Thoracic aorta endothelial cell (primary cell): ENCODE results near the gene PIEZO1. TPM values are rescaled to one million over a fixed set of nuclear protein-coding genes. Genes with fewer than 3 reads are reported as not detected.

Source experiments
- total RNA-seq: library from RNA; depleted of rRNA; stranded (reverse); fragments of >200 nt; gene quantifications from 2 replicates; pipeline ENCODE4 v1.2.3, GENCODE V29; 2012

PIEZO1 gene, protein sequence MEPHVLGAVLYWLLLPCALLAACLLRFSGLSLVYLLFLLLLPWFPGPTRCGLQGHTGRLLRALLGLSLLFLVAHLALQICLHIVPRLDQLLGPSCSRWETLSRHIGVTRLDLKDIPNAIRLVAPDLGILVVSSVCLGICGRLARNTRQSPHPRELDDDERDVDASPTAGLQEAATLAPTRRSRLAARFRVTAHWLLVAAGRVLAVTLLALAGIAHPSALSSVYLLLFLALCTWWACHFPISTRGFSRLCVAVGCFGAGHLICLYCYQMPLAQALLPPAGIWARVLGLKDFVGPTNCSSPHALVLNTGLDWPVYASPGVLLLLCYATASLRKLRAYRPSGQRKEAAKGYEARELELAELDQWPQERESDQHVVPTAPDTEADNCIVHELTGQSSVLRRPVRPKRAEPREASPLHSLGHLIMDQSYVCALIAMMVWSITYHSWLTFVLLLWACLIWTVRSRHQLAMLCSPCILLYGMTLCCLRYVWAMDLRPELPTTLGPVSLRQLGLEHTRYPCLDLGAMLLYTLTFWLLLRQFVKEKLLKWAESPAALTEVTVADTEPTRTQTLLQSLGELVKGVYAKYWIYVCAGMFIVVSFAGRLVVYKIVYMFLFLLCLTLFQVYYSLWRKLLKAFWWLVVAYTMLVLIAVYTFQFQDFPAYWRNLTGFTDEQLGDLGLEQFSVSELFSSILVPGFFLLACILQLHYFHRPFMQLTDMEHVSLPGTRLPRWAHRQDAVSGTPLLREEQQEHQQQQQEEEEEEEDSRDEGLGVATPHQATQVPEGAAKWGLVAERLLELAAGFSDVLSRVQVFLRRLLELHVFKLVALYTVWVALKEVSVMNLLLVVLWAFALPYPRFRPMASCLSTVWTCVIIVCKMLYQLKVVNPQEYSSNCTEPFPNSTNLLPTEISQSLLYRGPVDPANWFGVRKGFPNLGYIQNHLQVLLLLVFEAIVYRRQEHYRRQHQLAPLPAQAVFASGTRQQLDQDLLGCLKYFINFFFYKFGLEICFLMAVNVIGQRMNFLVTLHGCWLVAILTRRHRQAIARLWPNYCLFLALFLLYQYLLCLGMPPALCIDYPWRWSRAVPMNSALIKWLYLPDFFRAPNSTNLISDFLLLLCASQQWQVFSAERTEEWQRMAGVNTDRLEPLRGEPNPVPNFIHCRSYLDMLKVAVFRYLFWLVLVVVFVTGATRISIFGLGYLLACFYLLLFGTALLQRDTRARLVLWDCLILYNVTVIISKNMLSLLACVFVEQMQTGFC (N-terminal part only)
- total RNA-seq, result 170 and 208 TPM in 2 replicates

DNA sequence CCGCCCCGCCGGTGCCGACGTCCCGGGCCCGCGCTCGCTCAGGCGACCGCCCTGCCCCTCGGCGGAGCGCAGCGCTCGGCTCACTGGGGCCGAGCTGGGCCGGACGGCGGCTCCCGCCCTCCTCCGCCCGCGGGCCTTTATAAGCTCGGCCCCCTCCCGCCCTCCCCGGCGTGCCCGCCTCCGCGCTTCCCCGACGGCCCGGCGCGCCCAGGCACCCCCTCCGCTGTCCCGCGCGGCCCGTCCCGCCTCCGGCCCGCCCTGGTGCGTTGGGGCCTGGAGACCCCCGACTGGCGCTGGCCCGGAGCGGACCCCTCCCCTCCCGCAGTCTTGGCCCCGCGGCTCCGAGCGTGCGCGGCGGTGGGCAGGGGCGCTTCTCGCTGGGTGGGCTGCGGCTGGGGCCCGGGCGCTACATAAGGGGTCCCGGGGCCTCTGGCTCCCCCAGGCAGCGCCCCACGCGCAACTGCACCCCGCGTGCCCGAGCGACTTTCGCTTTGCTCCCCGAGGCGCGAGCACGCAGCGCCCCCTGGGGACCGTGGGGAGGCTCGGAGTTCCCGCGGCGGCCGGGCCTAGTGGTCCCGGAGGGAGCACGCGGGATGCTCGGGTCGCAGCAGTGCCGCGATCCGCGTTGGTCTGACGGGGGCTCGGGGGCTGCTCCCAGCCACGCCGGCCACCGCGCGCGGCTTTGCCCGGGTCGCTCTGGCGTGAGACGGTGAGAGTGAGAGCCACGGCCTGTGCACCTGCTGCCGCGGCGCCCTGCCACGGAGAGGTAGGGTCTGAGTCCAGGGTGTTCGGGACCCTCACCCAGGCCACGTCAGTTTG is at the start of gene PIEZO1:
Gene PIEZO1 (minus strand): TSS at position 115 of the 819 bp plus-strand sequence. CDS start 256 bp downstream, outside the sequence.

DNA sequence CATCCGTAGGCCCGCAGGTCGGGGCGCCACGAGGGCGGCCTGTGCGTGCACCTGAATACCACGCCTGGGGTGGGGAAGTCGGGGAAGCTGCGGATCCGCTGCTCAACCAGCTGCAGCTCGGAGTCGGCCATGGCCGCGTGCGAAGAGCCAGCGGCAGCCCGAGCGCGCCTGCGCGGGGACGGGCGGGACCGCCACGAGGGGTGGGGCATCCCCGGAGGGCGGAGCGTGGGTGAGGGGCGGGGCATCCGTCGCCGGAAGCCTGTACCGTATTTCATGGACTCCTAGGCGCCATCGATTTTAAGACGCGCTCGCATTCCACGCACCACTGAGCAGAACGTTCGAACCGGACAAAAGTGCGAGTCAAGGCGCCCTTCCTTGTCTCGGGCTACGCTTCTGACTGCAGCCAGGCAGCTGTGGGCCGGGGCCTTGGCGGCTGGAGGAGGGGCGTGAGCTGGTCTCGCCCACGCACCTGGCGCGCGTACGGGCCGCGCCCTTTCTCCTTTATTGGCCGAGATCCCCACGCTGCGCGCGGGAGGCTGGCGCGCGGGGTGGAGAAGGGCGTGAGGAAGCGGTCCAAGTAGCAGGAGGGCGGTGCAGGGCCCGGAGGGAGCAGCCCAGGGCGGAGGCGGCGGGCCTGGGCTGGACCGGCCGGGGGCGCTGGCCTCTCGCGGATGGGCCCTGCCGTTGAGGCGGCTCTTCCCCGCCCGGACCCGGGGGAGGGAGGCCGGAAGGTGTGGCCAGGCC is 26.9 kb upstream of the PIEZO1 start, which contains the start of gene APRT:
Gene APRT (minus strand): TSS at position 160 of the 744 bp plus-strand sequence. CDS start 29 bp downstream, at position 131.

GRCh38 chr16:88803264-88803987 is 18.4 kb upstream of the PIEZO1 start, which contains the start of gene CDT1:
CDT1 (plus strand) TSS chr16:88803789; CDS start chr16:88803832, 43 bp downstream.

GRCh38 chr16:88706229-88706964 is 78.6 kb downstream of the PIEZO1 start, which contains the start of the genes CTU2 and RNF166:
CTU2 (plus strand) TSS chr16:88706503; CDS start chr16:88706531, 28 bp downstream.
RNF166 (minus strand) TSS chr16:88706408; CDS start chr16:88706325, 83 bp downstream.

DNA sequence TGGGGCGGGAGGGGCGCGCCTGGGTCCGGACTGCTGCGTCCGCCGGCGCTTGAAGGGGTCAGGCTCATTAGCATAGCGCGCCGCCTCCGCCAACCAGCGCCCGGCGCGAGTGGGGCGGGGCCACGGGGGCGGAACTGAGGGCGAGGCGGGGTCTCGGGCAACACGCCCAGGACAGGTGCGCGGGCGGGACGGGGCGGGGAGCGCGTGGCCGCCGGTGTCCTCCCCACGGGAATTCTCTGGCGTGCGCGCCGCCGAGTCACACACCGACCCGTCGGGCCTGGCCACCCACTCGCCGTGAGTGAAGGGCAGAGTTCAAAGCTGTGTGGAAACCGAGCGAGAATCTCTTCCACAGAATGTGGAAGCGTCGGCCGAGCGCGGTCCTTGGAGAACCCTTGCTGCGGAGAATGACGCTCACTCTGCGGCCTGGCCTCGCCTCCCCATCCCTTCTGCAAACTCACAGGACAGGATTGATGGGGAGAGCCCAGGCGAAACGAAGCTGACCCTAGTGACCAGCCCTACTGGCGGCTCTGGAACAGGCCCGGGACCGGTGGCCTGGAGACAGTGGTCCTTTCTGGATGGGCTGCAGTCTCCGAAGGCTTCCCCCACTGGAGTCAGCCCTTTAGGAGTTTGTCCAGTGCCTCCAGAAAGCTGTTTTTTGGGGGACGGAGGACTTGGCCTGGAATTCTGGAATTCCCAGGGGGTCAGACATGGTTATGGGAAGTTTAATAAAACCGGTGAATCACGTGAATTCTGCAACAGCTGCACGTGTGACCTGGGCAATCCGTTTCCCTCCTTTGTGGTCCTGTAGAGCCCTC is 98.4 kb downstream of the PIEZO1 start, which contains the start of gene SNAI3:
Gene SNAI3 (minus strand): TSS at position 69 of the 815 bp plus-strand sequence. CDS start 101 bp downstream, outside the sequence.

Other genes starting within 250 kb of the PIEZO1 start
- gene ZC3H18, start 214.8 kb downstream of the PIEZO1 start, total RNA-seq, result 22.9 and 25.0 TPM in 2 replicates
- not detected in 2 replicates for gene IL17C, start 146.6 kb downstream of the PIEZO1 start, total RNA-seq
- 48.4 and 64.0 TPM in 2 replicates for gene CYBA, start 134.2 kb downstream of the PIEZO1 start, total RNA-seq
- 39.1 and 72.0 TPM in 2 replicates for gene MVD, start 122.1 kb downstream of the PIEZO1 start, total RNA-seq
- 0.13 TPM in 1 of 2 replicates, not detected in the other for gene SNAI3, start 98.7 kb downstream of the PIEZO1 start, total RNA-seq
- gene RNF166, start 78.8 kb downstream of the PIEZO1 start, total RNA-seq, result 17.7 and 20.2 TPM in 2 replicates
- 23.7 and 27.6 TPM in 2 replicates for gene CTU2, start 78.7 kb downstream of the PIEZO1 start, total RNA-seq
- gene CDT1, start 18.6 kb upstream of the PIEZO1 start, total RNA-seq, result 12.9 and 23.9 TPM in 2 replicates
- gene APRT, start 26.7 kb upstream of the PIEZO1 start, total RNA-seq, result 89.5 and 105 TPM in 2 replicates
- 20.3 and 22.3 TPM in 2 replicates for gene GALNS, start 71.7 kb upstream of the PIEZO1 start, total RNA-seq
- 42.8 and 43.7 TPM in 2 replicates for gene TRAPPC2L, start 71.9 kb upstream of the PIEZO1 start, total RNA-seq
- gene PABPN1L, start 81.4 kb upstream of the PIEZO1 start, total RNA-seq, result not detected in 2 replicates
- gene CBFA2T3, start 192.0 kb upstream of the PIEZO1 start, total RNA-seq, result not detected in 2 replicates